ENCODE measurements around the gene CALM1.

GRCh38 chr14:90440021-90440451 lies 43.2 kb downstream of the CALM1 start:
- TF ChIP-seq CTCF (IDR thresholded peaks at IDR 0.05), result no peak
- TF ChIP-seq POLR2AphosphoS5 (IDR thresholded peaks at IDR 0.05; ENCODE audit: insufficient read depth in 1 of 2, low read depth in 1 of 2), result no peak
- no peak for TF ChIP-seq POLR2A (IDR thresholded peaks at IDR 0.05)
